Common myeloid progenitor, CD34-positive (primary cell): ENCODE data around the gene CHRM5.

Source experiments
- CTCF ChIA-PET: fragments of 350-600 bp; sonication (Branson Sonifier 250); formaldehyde crosslinking; loops from one replicate; lab custom pipeline; 2021; ENCODE audit warnings: antibody characterized with exemption; lab: Charles Lee
- POLR2A ChIA-PET: fragments of 350-600 bp; sonication (Branson Sonifier 250); formaldehyde crosslinking; loops from one replicate; lab custom pipeline; 2021; ENCODE audit warnings: antibody characterized with exemption; lab: Charles Lee
- DNase-seq, 3 donors: peaks; one replicate each; pipeline versions ENCODE4 v3.0.0 to v3.0.0-alpha.2; 2013
- H3K27ac ChIP-seq, 2 experiments: 1 replicate in 1 of 2; 2 replicates in 1 of 2; pipeline ENCODE4 v1.7.0; 2013; ENCODE audit warnings: inconsistent platforms in 2 of 2, low read length in 2 of 2, mild to moderate bottlenecking in 2 of 2, low read depth in 1 of 2, moderate library complexity in 1 of 2; ENCODE audit not compliant: severe bottlenecking in 2 of 2, insufficient read depth in 1 of 2, poor library complexity in 1 of 2
- H3K27me3 ChIP-seq, 5 experiments: replicated peaks in 2 of 5; 1 replicate in 3 of 5; 2 replicates in 2 of 5; pipeline versions ENCODE4 v1.6.1 to v1.7.0; 2013; ENCODE audit warnings: low read length in 4 of 5, mild to moderate bottlenecking in 2 of 5, moderate library complexity in 2 of 5, inconsistent platforms in 1 of 5; ENCODE audit not compliant: insufficient read depth in 5 of 5, control insufficient read depth in 4 of 5
- H3K36me3 ChIP-seq, 4 experiments: 1 replicate in 2 of 4; 2 replicates in 2 of 4; pipeline versions ENCODE4 v1.6.1 to v1.7.0; 2013; ENCODE audit warnings: low read length in 3 of 4, control low read depth in 1 of 4, mild to moderate bottlenecking in 1 of 4; ENCODE audit not compliant: control insufficient read depth in 4 of 4, insufficient read depth in 4 of 4
- H3K4me1 ChIP-seq, 4 experiments: 1 replicate in 3 of 4; 2 replicates in 1 of 4; pipeline versions ENCODE4 v1.6.1 to v1.7.1; 2013; ENCODE audit warnings: low read length in 3 of 4, mild to moderate bottlenecking in 3 of 4, control low read depth in 1 of 4, inconsistent platforms in 1 of 4, moderate library complexity in 1 of 4; ENCODE audit not compliant: control insufficient read depth in 4 of 4, insufficient read depth in 4 of 4; ENCODE audit errors: control extremely low read depth in 1 of 4
- H3K4me3 ChIP-seq, 7 experiments: 1 replicate in 4 of 7; 2 replicates in 3 of 7; pipeline versions ENCODE4 v1.5.1 to v1.7.0; 2013; ENCODE audit warnings: mild to moderate bottlenecking in 7 of 7, low read length in 6 of 7, moderate library complexity in 6 of 7, inconsistent platforms in 2 of 7, low read depth in 2 of 7, control low read depth in 1 of 7; ENCODE audit not compliant: insufficient read depth in 4 of 7, control insufficient read depth in 1 of 7; ENCODE audit errors: extremely low read depth in 1 of 7
- H3K9me3 ChIP-seq, 5 experiments: 1 replicate in 4 of 5; 2 replicates in 1 of 5; pipeline versions ENCODE4 v1.6.1 to v1.7.1; 2013; ENCODE audit warnings: low read length in 4 of 5, mild to moderate bottlenecking in 2 of 5, inconsistent platforms in 1 of 5, low read depth in 1 of 5, moderate library complexity in 1 of 5; ENCODE audit not compliant: control insufficient read depth in 4 of 5, insufficient read depth in 2 of 5; ENCODE audit errors: control extremely low read depth in 1 of 5
- WGBS: methylation state at CpG from one replicate; pipeline ENCODE4 v1.1.5; 2013; ENCODE audit not compliant: insufficient coverage; 5-methylcytosine and 5-hydroxymethylcytosine counted together

CHRM5 gene

GRCh38 chr15:34102175-34102925 lies 134.1 kb downstream of the CHRM5 start:
- Histone ChIP-seq H3K4me1 (peaks cover 14 to 24% (median 18%) of the 10 kb centered on the region in 4 experiments), H3K4me3 (peak overlapping the region; percentile 73 to 100 (median 96)), H3K36me3 (peaks cover 0 to 7% (median 1%) of the 10 kb centered on the region in 4 experiments), H3K27me3 (no peaks in the 10 kb centered on the region), H3K27ac (peak overlapping the region; percentile 84 to 93), H3K9me3 (no peaks in the 10 kb centered on the region)
- CTCF ChIA-PET = interaction anchor here (0.8 to 1.3 kb wide), 3 partner anchors 9 to 107 kb away, joined by 3 to 4 read pairs (median 4); partner anchors contain the start of gene KATNBL1
- no peak for DNase-seq
- 39% methylated on average over 22 of the region's 29 CpGs for WGBS
- POLR2A ChIA-PET = interaction anchor here (1.0 to 1.1 kb wide), 2 partner anchors 107 to 235 kb away, joined by 4 to 8 read pairs; partner anchors contain the start of genes KATNBL1 and SLC12A6

- Histone ChIP-seq H3K27ac (no peak overlapping the region), H3K27me3 (no peaks in the 10 kb centered on the region), H3K4me1 (peaks cover 0 to 13% (median 7%) of the 10 kb centered on the region in 4 experiments), H3K4me3 (no peak overlapping the region), H3K36me3 (peaks cover 0 to 3% (median 1%) of the 10 kb centered on the region in 4 experiments), H3K9me3 (no peaks in the 10 kb centered on the region)
- ChIA-PET POLR2A (no interaction called here), CTCF (interaction anchor here (1.3 to 1.7 kb wide), 2 partner anchors 103 to 107 kb away, joined by 3 to 6 read pairs; partner anchors contain the start of gene KATNBL1)
- DNase-seq = no peak
- no CpG with 5 or more reads among the region's 1 CpG for WGBS
Observed at GRCh38 chr15:34106423-34106822, 138.1 kb downstream of the CHRM5 start.

GRCh38 chr15:34107315-34107714 lies 139.0 kb downstream of the CHRM5 start:
- no CpG with 5 or more reads among the region's 2 CpGs for WGBS
- Histone ChIP-seq H3K27me3 (no peaks in the 10 kb centered on the region), H3K4me1 (peaks cover 0 to 8% (median 6%) of the 10 kb centered on the region in 4 experiments), H3K27ac (no peak overlapping the region), H3K9me3 (no peaks in the 10 kb centered on the region), H3K4me3 (no peak overlapping the region), H3K36me3 (peaks cover 0 to 3% (median 1%) of the 10 kb centered on the region in 4 experiments)
- DNase-seq = no peak
- ChIA-PET POLR2A (no interaction called here), CTCF (interaction anchor here (1.3 to 1.7 kb wide), 2 partner anchors 102 to 106 kb away, joined by 3 to 6 read pairs; partner anchors contain the start of gene KATNBL1)

GRCh38 chr15:34109797-34110663 lies 141.7 kb downstream of the CHRM5 start:
- H3K36me3 ChIP-seq = peaks cover 0 to 3% (median 0%) of the 10 kb centered on the region in 4 experiments
- no peak overlapping the region for H3K27ac ChIP-seq
- POLR2A ChIA-PET = no interaction called here
- peaks cover 0 to 2% (median 0%) of the 10 kb centered on the region in 4 experiments for H3K4me1 ChIP-seq
- WGBS = 87% methylated on average over 2 of the region's 5 CpGs
- DNase-seq = peak; percentile 45 to 66 (median 56)
- CTCF ChIA-PET = interaction anchor here (0.7 to 4.4 kb wide), 16 partner anchors 9 to 474 kb away, joined by 3 to 43 read pairs (median 4); partner anchors contain the start of genes KATNBL1 and LPCAT4
- no peak overlapping the region for H3K4me3 ChIP-seq
- no peaks in the 10 kb centered on the region for H3K27me3 ChIP-seq
- no peaks in the 10 kb centered on the region for H3K9me3 ChIP-seq

- ChIA-PET CTCF (interaction anchor here (0.6 to 4.4 kb wide), 7 partner anchors 9 to 216 kb away, joined by 3 to 43 read pairs (median 3); partner anchors contain the start of gene KATNBL1), POLR2A (no interaction called here)
- H3K4me3 ChIP-seq = no peak overlapping the region
- no peaks in the 10 kb centered on the region for H3K36me3 ChIP-seq
- H3K27me3 ChIP-seq = no peaks in the 10 kb centered on the region
- H3K9me3 ChIP-seq = no peaks in the 10 kb centered on the region
- H3K4me1 ChIP-seq = peaks cover 0 to 2% (median 0%) of the 10 kb centered on the region in 4 experiments
- DNase-seq = no peak
- no peak overlapping the region for H3K27ac ChIP-seq
- WGBS = 96% methylated on average over 3 of the region's 6 CpGs
Observed at GRCh38 chr15:34111488-34111887, 143.2 kb downstream of the CHRM5 start.

GRCh38 chr15:34114215-34114614 lies 145.9 kb downstream of the CHRM5 start:
- H3K27ac ChIP-seq = no peak overlapping the region
- H3K4me3 ChIP-seq = no peak overlapping the region
- H3K4me1 ChIP-seq = peaks cover 0 to 2% (median 0%) of the 10 kb centered on the region in 4 experiments
- H3K9me3 ChIP-seq = no peaks in the 10 kb centered on the region
- H3K36me3 ChIP-seq = no peaks in the 10 kb centered on the region
- CTCF ChIA-PET = interaction anchor here (1.2 to 1.3 kb wide), 2 partner anchors 10 to 26 kb away, joined by 3 read pairs; no protein-coding TSS in a partner anchor
- DNase-seq = no peak
- POLR2A ChIA-PET = no interaction called here
- WGBS = 0% methylated on average over 1 of the region's 2 CpGs
- no peaks in the 10 kb centered on the region for H3K27me3 ChIP-seq
